IMR-90 (cell line): Measurements from ENCODE around the gene ATP8B2. TPM values are rescaled to one million over a fixed set of nuclear protein-coding genes. Genes with fewer than 3 reads are reported as not detected.

ENCODE experiments used
- ATAC-seq: fragments of 200-7000 bp; cut with Tn5 transposase; 2 replicates; pipeline ENCODE4 v1.9.1; 2020; ENCODE audit warnings: low read depth, mild to moderate bottlenecking, moderate library complexity
- BruUV-seq: library from RNA; stranded (reverse); fragments of 400-500 nt; replicated peaks from 2 replicates; lab custom pipeline; 2021; lab: Mats Ljungman, UMichigan
- CTCF ChIA-PET: fragments of 300-600 bp; formaldehyde crosslinking; extraction: SDS; loops from one replicate; lab custom pipeline; 2021; ENCODE audit warnings: antibody characterized with exemption; lab: Yijun Ruan, JAX
- POLR2A ChIA-PET: fragments of 300-600 bp; sonication (Branson Sonifier 250); formaldehyde crosslinking; loops from one replicate; lab custom pipeline; 2022; ENCODE audit warnings: antibody characterized with exemption; ENCODE audit not compliant: unreplicated experiment; lab: Charles Lee
- DNase-seq: peaks from one replicate; pipeline ENCODE4 v3.0.0; 2013
- H2AFZ ChIP-seq: replicated peaks from 2 replicates; pipeline ENCODE3; 2013; ENCODE audit warnings: low read length, mild to moderate bottlenecking; ENCODE audit not compliant: poor library complexity
- H2AK5ac ChIP-seq: 2 replicates; pipeline ENCODE4 v1.6.1; 2013; ENCODE audit warnings: low read depth, low read length, inconsistent platforms
- H2AK9ac ChIP-seq: replicated peaks from 2 replicates; pipeline ENCODE3; 2013; ENCODE audit warnings: mild to moderate bottlenecking, low read depth, low read length, moderate library complexity; ENCODE audit not compliant: poor library complexity
- H2BK120ac ChIP-seq: 2 replicates; pipeline ENCODE4 v1.6.1; 2013; ENCODE audit warnings: low read depth, low read length, inconsistent platforms
- H2BK15ac ChIP-seq: 3 replicates; pipeline ENCODE4 v1.6.1; 2013; ENCODE audit warnings: low read depth, low read length, inconsistent platforms
- H2BK20ac ChIP-seq: 2 replicates; pipeline ENCODE4 v1.6.1; 2013; ENCODE audit warnings: low read depth, mild to moderate bottlenecking, inconsistent platforms, low read length, moderate library complexity
- H2BK5ac ChIP-seq: 2 replicates; pipeline ENCODE4 v1.6.1; 2013; ENCODE audit warnings: mild to moderate bottlenecking, low read depth, low read length, inconsistent platforms; ENCODE audit not compliant: poor library complexity, severe bottlenecking
- H3K14ac ChIP-seq: replicated peaks from 2 replicates; pipeline ENCODE4 v1.6.1; 2013; ENCODE audit warnings: low read depth, low read length, inconsistent platforms
- H3K18ac ChIP-seq: 2 replicates; pipeline ENCODE4 v1.6.1; 2013; ENCODE audit warnings: low read depth, low read length, control low read depth
- H3K23ac ChIP-seq: 2 replicates; pipeline ENCODE4 v1.6.1; 2013; ENCODE audit warnings: low read depth, low read length, inconsistent platforms
- H3K27ac ChIP-seq: 2 replicates; pipeline ENCODE4 v1.5.1; 2013; ENCODE audit warnings: mild to moderate bottlenecking, control low read depth, low read length; ENCODE audit not compliant: insufficient read depth
- H3K27me3 ChIP-seq: 2 replicates; pipeline ENCODE4 v1.6.1; 2013; ENCODE audit warnings: low read length; ENCODE audit not compliant: control insufficient read depth, insufficient read depth
- H3K36me3 ChIP-seq: 2 replicates; pipeline ENCODE4 v1.6.1; 2013; ENCODE audit warnings: low read length, mixed read lengths; ENCODE audit not compliant: control insufficient read depth, insufficient read depth
- H3K4ac ChIP-seq: 2 replicates; pipeline ENCODE4 v1.6.1; 2013; ENCODE audit warnings: low read depth, low read length, inconsistent platforms
- H3K4me1 ChIP-seq: 2 replicates; pipeline ENCODE4 v1.6.1; 2013; ENCODE audit warnings: low read length, mixed read lengths; ENCODE audit not compliant: control insufficient read depth, insufficient read depth
- H3K4me2 ChIP-seq: 2 replicates; pipeline ENCODE4 v1.6.1; 2013; ENCODE audit warnings: low read depth, mild to moderate bottlenecking, control low read depth, low read length, moderate library complexity
- H3K4me3 ChIP-seq: 2 replicates; pipeline ENCODE4 v1.5.1; 2013; ENCODE audit warnings: low read depth, mild to moderate bottlenecking, control low read depth, low read length, moderate library complexity; ENCODE audit not compliant: insufficient read depth
- H3K56ac ChIP-seq: 2 replicates; pipeline ENCODE4 v1.6.1; 2013; ENCODE audit warnings: low read length, inconsistent platforms; ENCODE audit not compliant: insufficient read depth; ENCODE audit errors: extremely low read depth
- H3K79me1 ChIP-seq, 2 experiments: 2 replicates each; pipeline ENCODE4 v1.6.1; 2013; ENCODE audit warnings: low read length in 2 of 2, inconsistent platforms in 1 of 2, low read depth in 1 of 2
- H3K9ac ChIP-seq: 2 replicates; pipeline ENCODE4 v1.6.1; 2013; ENCODE audit warnings: low read depth, low read length, control low read depth
- H3K9me1 ChIP-seq: 2 replicates; pipeline ENCODE4 v1.6.1; 2013; ENCODE audit warnings: low read length, inconsistent platforms; ENCODE audit not compliant: insufficient read depth
- H3K9me3 ChIP-seq: 2 replicates; pipeline ENCODE4 v1.6.1; 2013; ENCODE audit warnings: low read length; ENCODE audit not compliant: control insufficient read depth, insufficient read depth
- H4K20me1 ChIP-seq: 2 replicates; pipeline ENCODE4 v1.6.1; 2013; ENCODE audit warnings: low read length, inconsistent platforms; ENCODE audit not compliant: insufficient read depth
- H4K5ac ChIP-seq: 2 replicates; pipeline ENCODE4 v1.6.1; 2013; ENCODE audit warnings: mild to moderate bottlenecking, low read depth, low read length, control low read depth
- H4K8ac ChIP-seq, 2 experiments: 2 replicates each; pipeline ENCODE4 v1.6.1; 2013; ENCODE audit warnings: low read depth in 2 of 2, low read length in 2 of 2, control low read depth in 1 of 2, inconsistent platforms in 1 of 2
- H4K91ac ChIP-seq: 2 replicates; pipeline ENCODE4 v1.6.1; 2013; ENCODE audit warnings: low read depth, low read length, inconsistent platforms; ENCODE audit not compliant: insufficient read depth
- BHLHE40 ChIP-seq: fragments of 150-350 bp; IDR thresholded peaks from 2 replicates; pipeline ENCODE4 v1.6.1; 2016; ENCODE audit warnings: mild to moderate bottlenecking, low read depth, low read length
- CEBPB ChIP-seq: IDR thresholded peaks from 2 replicates; pipeline ENCODE4 v1.6.1; 2012; ENCODE audit warnings: low read depth, low read length, improper control_type of control experiment
- CHD1 ChIP-seq: IDR thresholded peaks from 2 replicates; pipeline ENCODE4 v1.6.1; 2012; ENCODE audit warnings: low read depth, low read length, improper control_type of control experiment
- CTCF ChIP-seq: conservative IDR thresholded peaks from 2 replicates; pipeline ENCODE4 v1.5.1; 2012; ENCODE audit warnings: mild to moderate bottlenecking, low read depth, low read length, improper control_type of control experiment
- FOS ChIP-seq: fragments of 150-350 bp; IDR thresholded peaks from 2 replicates; pipeline ENCODE4 v1.6.1; 2016; ENCODE audit warnings: low read depth, low read length
- MAFK ChIP-seq: IDR thresholded peaks from 2 replicates; pipeline ENCODE4 v1.6.1; 2012; ENCODE audit warnings: low read depth, low read length, improper control_type of control experiment
- MAZ ChIP-seq: IDR thresholded peaks from 2 replicates; pipeline ENCODE4 v1.6.1; 2012; ENCODE audit warnings: low read depth, mild to moderate bottlenecking, low read length, improper control_type of control experiment, moderate library complexity, borderline replicate concordance
- MXI1 ChIP-seq: IDR thresholded peaks from 2 replicates; pipeline ENCODE4 v1.6.1; 2012; ENCODE audit warnings: low read depth, mild to moderate bottlenecking, low read length, moderate library complexity, borderline replicate concordance
- NFE2L2 ChIP-seq: fragments of 150-350 bp; IDR thresholded peaks from 2 replicates; pipeline ENCODE4 v1.6.1; 2016; ENCODE audit warnings: low read depth, mild to moderate bottlenecking, low read length
- POLR2A ChIP-seq: IDR thresholded peaks from 2 replicates; pipeline ENCODE4 v1.6.1; 2012; ENCODE audit warnings: mild to moderate bottlenecking, low read depth, low read length
- RAD21 ChIP-seq: IDR thresholded peaks from 2 replicates; pipeline ENCODE4 v1.6.1; 2012; ENCODE audit warnings: low read length, improper control_type of control experiment
- SMC3 ChIP-seq: fragments of 150-350 bp; IDR thresholded peaks from 2 replicates; pipeline ENCODE4 v1.6.1; 2016; ENCODE audit warnings: low read depth, mild to moderate bottlenecking, antibody characterized with exemption, low read length, moderate library complexity
- USF2 ChIP-seq: fragments of 150-350 bp; IDR thresholded peaks from 2 replicates; pipeline ENCODE4 v1.6.1; 2017; ENCODE audit warnings: mild to moderate bottlenecking, antibody characterized with exemption, low read length, low read depth
- WGBS, 2 experiments: methylation state at CpG; one replicate each; pipeline versions ENCODE4 v1.1.5 to v1.1.7; 2013; ENCODE audit warnings: missing lambda C conversion rate in 2 of 2; ENCODE audit not compliant: insufficient read length in 1 of 2; ENCODE audit errors: extremely low coverage in 2 of 2; 5-methylcytosine and 5-hydroxymethylcytosine counted together
- dilution Hi-C: fragments of 300-500 bp; cut with HindIII; formaldehyde crosslinking; loops from one replicate; pipeline ENCODE4 v1.14.3; 2018; ENCODE audit warnings: low sequenced_read_pairs; ENCODE audit not compliant: unreplicated experiment
- in situ Hi-C: fragments of 300-500 bp; cut with MboI; formaldehyde crosslinking; loops from 3 replicates; pipeline ENCODE4 v1.14.3; 2019; ENCODE audit warnings: low sequenced_read_pairs, inconsistent platforms, mixed read lengths
- intact Hi-C: fragments of 100-400 bp; cut with micrococcal nuclease; formaldehyde crosslinking; loops from 2 replicates; pipeline ENCODE4 v1.10.0; 2022
- polyA plus RNA-seq, 3 experiments: library from polyadenylated mRNA; depleted of rRNA; stranded (reverse); fragments of >200 nt; gene quantifications; 2 replicates each; pipeline ENCODE4 v1.2.3, GENCODE V29; 2012; ENCODE audit warnings: low replicate concordance in 1 of 3
- total RNA-seq: library from RNA; depleted of rRNA; stranded (reverse); fragments of >200 nt; gene quantifications from 2 replicates; pipeline ENCODE4 v1.2.3, GENCODE V29; 2012
- TF ChIP-seq, protein P1 (sequence below): fragments of 150-350 bp; IDR thresholded peaks from 2 replicates; pipeline ENCODE4 v1.6.1; 2016; ENCODE audit warnings: low read depth, mild to moderate bottlenecking, low read length, moderate library complexity, borderline replicate concordance

Gene ATP8B2
- total and polyA plus RNA-seq, 2 of the 4 experiments (the other 2 are of a cell fraction) = 79.4 to 91.0 TPM

- Histone ChIP-seq H2AK5ac (no peak overlapping the region), H2BK20ac (no peak overlapping the region), H4K20me1 (peaks cover 13% of the 10 kb centered on the region; the same call in 1 of the 2 replicates), H3K4me3 (no peak overlapping the region), H4K5ac (no peak overlapping the region), H3K9me3 (no peaks in the 10 kb centered on the region), H3K14ac (no peak overlapping the region), H4K91ac (no peak overlapping the region), H3K79me1 (peaks cover 3 to 15% of the 10 kb centered on the region in 2 experiments; a peak in 1 of 4 replicates), H3K36me3 (peaks cover 52% of the 10 kb centered on the region), H3K18ac (no peak overlapping the region), H3K23ac (no peak overlapping the region), H3K27ac (no peak overlapping the region), H3K4ac (no peak overlapping the region), H2BK15ac (no peak overlapping the region), H3K27me3 (no peaks in the 10 kb centered on the region), H2BK120ac (no peak overlapping the region), H3K4me2 (no peak overlapping the region), H3K56ac (no peak overlapping the region), H3K9ac (no peak overlapping the region), H3K4me1 (peaks cover 10% of the 10 kb centered on the region; the same call in 1 of the 2 replicates), H2AFZ (no peak overlapping the region), H2BK5ac (no peak overlapping the region), H4K8ac (no peak overlapping the region), H3K9me1 (peaks cover 8% of the 10 kb centered on the region), H2AK9ac (no peak overlapping the region)
- intact Hi-C loops (no loop called here), dilution Hi-C loops (no loop called here), in situ Hi-C loops (no loop called here)
- no peak for ATAC-seq
- 94% methylated on average over 11 of the region's 27 CpGs; no CpG with 5 or more reads in 1 of the 2 experiments for WGBS, 2 experiments
- CTCF ChIA-PET = interaction anchor here (0.6 to 0.9 kb wide), 2 partner anchors 14 kb away, joined by 3 read pairs; no protein-coding TSS in a partner anchor
- POLR2A ChIA-PET = no interaction called here
- TF ChIP-seq USF2 = no peak
- no peak for TF ChIP-seq FOS
- no peak for TF ChIP-seq MAZ
- no peak for TF ChIP-seq SMC3
- TF ChIP-seq CEBPB = no peak
- no peak for TF ChIP-seq CTCF
- TF ChIP-seq NFE2L2 = no peak
- no peak for TF ChIP-seq CHD1
- TF ChIP-seq MAFK = no peak
- TF ChIP-seq, protein P1, sequence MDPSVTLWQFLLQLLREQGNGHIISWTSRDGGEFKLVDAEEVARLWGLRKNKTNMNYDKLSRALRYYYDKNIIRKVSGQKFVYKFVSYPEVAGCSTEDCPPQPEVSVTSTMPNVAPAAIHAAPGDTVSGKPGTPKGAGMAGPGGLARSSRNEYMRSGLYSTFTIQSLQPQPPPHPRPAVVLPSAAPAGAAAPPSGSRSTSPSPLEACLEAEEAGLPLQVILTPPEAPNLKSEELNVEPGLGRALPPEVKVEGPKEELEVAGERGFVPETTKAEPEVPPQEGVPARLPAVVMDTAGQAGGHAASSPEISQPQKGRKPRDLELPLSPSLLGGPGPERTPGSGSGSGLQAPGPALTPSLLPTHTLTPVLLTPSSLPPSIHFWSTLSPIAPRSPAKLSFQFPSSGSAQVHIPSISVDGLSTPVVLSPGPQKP = no peak
- TF ChIP-seq BHLHE40 = no peak
- TF ChIP-seq RAD21 = no peak
- TF ChIP-seq POLR2A = no peak
- TF ChIP-seq MXI1 = no peak
- no peak for DNase-seq
- BruUV-seq = no TSS peak
These were observed 23.2 kb downstream of the ATP8B2 start for GRCh38 chr1:154348429-154349076.
